Liver (tissue), 3 donors: ENCODE data around the gene SCUBE3.

Source experiments
- CTCF ChIP-seq: fragments of 150-350 bp; IDR thresholded peaks from 2 replicates; pipeline ENCODE4 v1.5.1; 2017; ENCODE audit warnings: improper control_type of control experiment, low read depth, low read length; ENCODE audit not compliant: missing input control
- EGR1 ChIP-seq, 2 donors: IDR thresholded peaks; 2 replicates each; pipeline ENCODE4 v1.6.1; 2016 to 2018; ENCODE audit warnings: antibody characterized with exemption in 2 of 2, low read depth in 2 of 2
- HNF4A ChIP-seq, 2 donors: conservative IDR thresholded peaks; 2 replicates each; pipeline ENCODE4 v1.6.1; 2016; ENCODE audit warnings: antibody characterized with exemption in 2 of 2, mild to moderate bottlenecking in 2 of 2
- MAX ChIP-seq: IDR thresholded peaks from 2 replicates; pipeline ENCODE4 v1.6.1; 2016; ENCODE audit warnings: antibody characterized with exemption
- RAD21 ChIP-seq, 2 donors: IDR thresholded peaks; 2 replicates each; pipeline ENCODE4 v1.6.1; 2016; ENCODE audit warnings: antibody characterized with exemption in 2 of 2, mild to moderate bottlenecking in 2 of 2
- REST ChIP-seq: IDR thresholded peaks from 2 replicates; pipeline ENCODE4 v1.6.1; 2016; ENCODE audit warnings: antibody characterized with exemption, mild to moderate bottlenecking
- SP1 ChIP-seq: IDR thresholded peaks from 2 replicates; pipeline ENCODE4 v1.6.1; 2018; ENCODE audit warnings: antibody characterized with exemption, mild to moderate bottlenecking
- TAF1 ChIP-seq: conservative IDR thresholded peaks from 2 replicates; pipeline ENCODE4 v1.6.1; 2016; ENCODE audit warnings: antibody characterized with exemption, mild to moderate bottlenecking
- YY1 ChIP-seq: IDR thresholded peaks from 2 replicates; pipeline ENCODE4 v1.6.1; 2016; ENCODE audit warnings: antibody characterized with exemption, mild to moderate bottlenecking
- donor health status: healthy.
- donor health status: healthy.

- TF ChIP-seq CTCF: no peak
- no peak for TF ChIP-seq YY1
- TF ChIP-seq TAF1: no peak
- no peak for TF ChIP-seq RAD21 (IDR thresholded peaks at IDR 0.05)
- no peak for TF ChIP-seq MAX
- no peak for TF ChIP-seq EGR1 (IDR thresholded peaks at IDR 0.05; ENCODE audit: low read depth in 2 of 2)
- no peak for TF ChIP-seq HNF4A (conservative IDR thresholded peaks at IDR 0.05)
- no peak for TF ChIP-seq REST
- no peak for TF ChIP-seq SP1
Measured at GRCh38 chr6:35216412-35216732, 2.6 kb downstream of the SCUBE3 start.
